HepG2 (cell line): ENCODE measurements around the gene FAM20C. TPM values are rescaled to one million over a fixed set of nuclear protein-coding genes. Genes with fewer than 3 reads are reported as not detected.
A peak's percentile ranks its signal among the peaks of the same experiment; 100 is the strongest.

Experiments
- ADNP ChIP-seq: sonication (generic); formaldehyde crosslinking; IDR thresholded peaks from 2 replicates; pipeline ENCODE4 v1.4.0; 2020; ENCODE audit warnings: missing genetic modification reagents
- ARID5B ChIP-seq: IDR thresholded peaks from 2 replicates; pipeline ENCODE4 v1.4.0; 2020; ENCODE audit warnings: mild to moderate bottlenecking, missing genetic modification reagents
- CCDC6 ChIP-seq: sonication (generic); formaldehyde crosslinking; IDR thresholded peaks from 2 replicates; pipeline ENCODE4 v1.8.1; 2022; ENCODE audit warnings: mild to moderate bottlenecking, missing genetic modification reagents, moderate library complexity
- ELF1 ChIP-seq: sonication (generic); formaldehyde crosslinking; IDR thresholded peaks from 2 replicates; pipeline ENCODE4 v1.4.0; 2020; ENCODE audit warnings: missing genetic modification reagents
- HOXA3 ChIP-seq: sonication (generic); formaldehyde crosslinking; IDR thresholded peaks from 2 replicates; pipeline ENCODE4 v1.5.0; 2020; ENCODE audit warnings: missing genetic modification reagents
- KMT2A ChIP-seq: sonication (generic); formaldehyde crosslinking; IDR thresholded peaks from 2 replicates; pipeline ENCODE4 v1.4.0; 2020; ENCODE audit warnings: missing genetic modification reagents
- PRMT3 ChIP-seq: sonication (generic); formaldehyde crosslinking; IDR thresholded peaks from 2 replicates; pipeline ENCODE4 v1.8.1; 2022; ENCODE audit warnings: low read depth, mild to moderate bottlenecking, moderate library complexity, missing genetic modification reagents, borderline replicate concordance
- RBM39 ChIP-seq: fragments of 200-400 bp; formaldehyde crosslinking; IDR thresholded peaks from one replicate; pipeline ENCODE4 v1.6.1; 2018; ENCODE audit warnings: antibody characterized with exemption, mild to moderate bottlenecking, low read depth, low read length; ENCODE audit not compliant: poor library complexity, severe bottlenecking
- SOX13 ChIP-seq, 3 experiments: fragments of 450-650 bp in 1 of 3; sonication (generic) in 1 of 3; formaldehyde crosslinking in 1 of 3; IDR thresholded peaks in 2 of 3; conservative IDR thresholded peaks in 1 of 3; 2 replicates each; pipeline versions ENCODE4 v1.5.0 to v1.6.1; 2016 to 2020; ENCODE audit warnings: antibody characterized with exemption in 1 of 3, mild to moderate bottlenecking in 1 of 3, missing compliant biosample characterization in 1 of 3, missing genetic modification reagents in 1 of 3, moderate library complexity in 1 of 3
- SUZ12 ChIP-seq: fragments of 150-350 bp; IDR thresholded peaks from 2 replicates; pipeline ENCODE4 v1.6.1; 2014; ENCODE audit warnings: low read depth, low read length
- SYNCRIP ChIP-seq: fragments of 200-400 bp; formaldehyde crosslinking; IDR thresholded peaks from 2 replicates; pipeline ENCODE4 v1.6.1; 2018; ENCODE audit warnings: mild to moderate bottlenecking, low read depth, low read length; ENCODE audit not compliant: insufficient read depth
- TARDBP ChIP-seq: sonication (generic); formaldehyde crosslinking; IDR thresholded peaks from 2 replicates; pipeline ENCODE4 v1.8.0; 2022; ENCODE audit warnings: mild to moderate bottlenecking, missing genetic modification reagents
- TP53 ChIP-seq: sonication (generic); formaldehyde crosslinking; conservative IDR thresholded peaks from 2 replicates; pipeline ENCODE4 v1.4.0; 2020; ENCODE audit warnings: missing genetic modification reagents
- YY1 ChIP-seq: IDR thresholded peaks from 2 replicates; pipeline ENCODE4 v1.6.1; 2011; ENCODE audit warnings: low read length, low read depth, moderate library complexity, mild to moderate bottlenecking; ENCODE audit not compliant: insufficient read depth, insufficient replicate concordance
- ZBED4 ChIP-seq: sonication (generic); formaldehyde crosslinking; IDR thresholded peaks from 2 replicates; pipeline ENCODE4 v1.4.0; 2020; ENCODE audit warnings: missing genetic modification reagents, borderline replicate concordance
- ZNF317 ChIP-seq: sonication (generic); formaldehyde crosslinking; IDR thresholded peaks from 2 replicates; pipeline ENCODE4 v1.5.0; 2020; ENCODE audit warnings: mild to moderate bottlenecking, missing genetic modification reagents
- ZNF335 ChIP-seq: sonication (generic); formaldehyde crosslinking; IDR thresholded peaks from 2 replicates; pipeline ENCODE4 v1.4.0; 2020; ENCODE audit warnings: missing genetic modification reagents
- ZNF343 ChIP-seq: sonication (generic); formaldehyde crosslinking; IDR thresholded peaks from 2 replicates; pipeline ENCODE4 v1.4.0; 2020; ENCODE audit warnings: mild to moderate bottlenecking, missing genetic modification reagents
- polyA plus RNA-seq, 8 experiments: library from polyadenylated mRNA; depleted of rRNA in 3 of 8; stranded (reverse) in 7 of 8; unstranded in 1 of 8; fragments of >200 nt; fragmentation: Illumina TruSeq in 4 of 8; extraction: Trizol in 4 of 8; gene quantifications; 2 replicates each; pipeline versions ENCODE4 v1.2.1 to v1.2.3, GENCODE V29; 2011 to 2016; ENCODE audit warnings: low read depth in 4 of 8, missing spikeins in 1 of 8, mixed read lengths in 1 of 8; ENCODE audit not compliant: insufficient read depth in 1 of 8
- total RNA-seq, 5 experiments: library from RNA; depleted of rRNA; stranded (reverse); fragments of >200 nt; fragmentation: Illumina TruSeq; extraction: Trizol; gene quantifications; 2 replicates each; pipeline ENCODE4 v1.2.3, GENCODE V29; 2016; ENCODE audit warnings: low read depth in 1 of 5
- TF ChIP-seq, protein P1 (sequence below): sonication (generic); formaldehyde crosslinking; IDR thresholded peaks from 2 replicates; pipeline ENCODE4 v1.8.0; 2022; ENCODE audit warnings: low read depth, missing genetic modification reagents

The FAM20C gene
- total and polyA plus RNA-seq, 2 of the 13 experiments (the other 11 are each of a cell fraction or from before 2014, with no cell fraction given) = 11.9 to 19.9 TPM

DNA sequence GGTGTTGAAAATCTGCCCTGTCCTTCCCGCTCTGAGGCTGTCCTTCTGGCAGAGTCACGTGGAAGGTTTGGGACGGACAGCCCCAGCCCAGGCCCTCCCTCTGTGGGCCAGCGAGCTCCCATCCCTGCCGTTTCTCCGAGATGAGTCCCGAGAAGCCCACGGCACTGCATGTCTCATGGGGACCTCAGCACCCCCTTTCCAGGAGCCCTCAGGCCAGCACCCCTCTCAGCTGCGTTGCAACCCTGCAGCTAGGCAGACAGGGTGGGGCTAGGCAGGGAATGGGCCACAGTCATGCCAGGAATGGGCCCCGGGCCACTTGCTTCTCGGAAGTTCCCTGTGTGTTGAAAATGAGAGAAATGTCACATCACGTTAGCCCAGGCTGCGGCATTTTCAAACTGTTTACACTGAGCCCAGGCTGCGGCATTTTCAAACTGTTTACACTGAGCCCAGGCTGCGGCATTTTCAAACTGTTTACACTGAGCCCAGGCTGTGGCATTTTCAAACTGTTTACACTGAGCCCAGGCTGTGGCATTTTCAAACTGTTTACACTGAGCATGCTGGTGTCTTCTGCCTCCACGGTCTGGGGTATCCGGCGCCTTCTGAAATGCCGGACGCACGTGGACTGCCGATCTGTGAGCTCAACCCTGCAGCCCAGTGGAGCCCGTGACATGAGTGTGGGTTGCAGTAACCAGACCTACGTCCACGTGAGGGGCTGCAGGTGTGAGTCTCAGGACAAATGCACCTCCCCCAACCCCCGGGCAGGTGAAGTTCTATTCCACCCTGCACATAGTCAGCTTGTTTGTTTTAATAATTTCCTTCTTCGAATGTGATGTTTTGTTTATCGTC lies 42.6 kb downstream of the FAM20C start (continued):
- TF ChIP-seq TARDBP (no peak; the same call in 1 of the 2 replicates), TP53 (CRISPR knock-in tag) (no peak), ARID5B (peak; percentile 96), PRMT3 (no peak), ELF1 (CRISPR knock-in tag) (0 out of 2 replicates have a peak, but pooled peaks have one; percentile 10), SOX13 (IDR thresholded peaks at IDR 0.05) (no peak), SOX13 (CRISPR knock-in tag; conservative IDR thresholded peaks at IDR 0.05 in 1 of 2, IDR thresholded peaks at IDR 0.05 in 1 of 2) (peak in 1 of 2 experiments; percentile 74; a peak in 2 of 4 replicates), HOXA3 (CRISPR knock-in tag) (peak; percentile 75; the same call in 1 of the 2 replicates), SUZ12 (no peak), ZNF335 (CRISPR knock-in tag) (peak; percentile 77; the same call in 1 of the 2 replicates), ZNF343 (CRISPR knock-in tag) (no peak), ZBED4 (CRISPR knock-in tag) (peak; percentile 89), SYNCRIP (no peak), RBM39 (no peak), ZNF317 (CRISPR knock-in tag) (0 out of 2 replicates have a peak, but pooled peaks have one; percentile 33), ADNP (no peak), KMT2A (peak; percentile 35; the same call in 1 of the 2 replicates), YY1 (peak; percentile 12), CCDC6 (CRISPR knock-in tag) (peak; percentile 45; the same call in 1 of the 2 replicates)
- TF ChIP-seq, protein P1, sequence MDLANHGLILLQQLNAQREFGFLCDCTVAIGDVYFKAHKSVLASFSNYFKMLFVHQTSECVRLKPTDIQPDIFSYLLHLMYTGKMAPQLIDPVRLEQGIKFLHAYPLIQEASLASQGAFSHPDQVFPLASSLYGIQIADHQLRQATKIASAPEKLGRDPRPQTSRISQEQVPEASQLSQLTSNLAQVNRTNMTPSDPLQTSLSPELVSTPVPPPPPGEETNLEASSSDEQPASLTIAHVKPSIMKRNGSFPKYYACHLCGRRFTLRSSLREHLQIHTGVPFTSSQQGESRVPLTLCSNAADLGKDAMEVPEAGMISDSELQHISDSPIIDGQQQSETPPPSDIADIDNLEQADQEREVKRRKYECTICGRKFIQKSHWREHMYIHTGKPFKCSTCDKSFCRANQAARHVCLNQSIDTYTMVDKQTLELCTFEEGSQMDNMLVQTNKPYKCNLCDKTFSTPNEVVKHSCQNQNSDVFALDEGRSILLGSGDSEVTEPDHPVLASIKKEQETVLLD (CRISPR knock-in tag) = no peak
